Measurements from ENCODE around the gene FADS2. TPM values are rescaled to one million over a fixed set of nuclear protein-coding genes. Genes with fewer than 3 reads are reported as not detected.

FADS2 gene
- polyA plus RNA-seq, 2 of the 4 experiments (the other 2 are of a cell fraction), result 215 to 391 TPM

DNA sequence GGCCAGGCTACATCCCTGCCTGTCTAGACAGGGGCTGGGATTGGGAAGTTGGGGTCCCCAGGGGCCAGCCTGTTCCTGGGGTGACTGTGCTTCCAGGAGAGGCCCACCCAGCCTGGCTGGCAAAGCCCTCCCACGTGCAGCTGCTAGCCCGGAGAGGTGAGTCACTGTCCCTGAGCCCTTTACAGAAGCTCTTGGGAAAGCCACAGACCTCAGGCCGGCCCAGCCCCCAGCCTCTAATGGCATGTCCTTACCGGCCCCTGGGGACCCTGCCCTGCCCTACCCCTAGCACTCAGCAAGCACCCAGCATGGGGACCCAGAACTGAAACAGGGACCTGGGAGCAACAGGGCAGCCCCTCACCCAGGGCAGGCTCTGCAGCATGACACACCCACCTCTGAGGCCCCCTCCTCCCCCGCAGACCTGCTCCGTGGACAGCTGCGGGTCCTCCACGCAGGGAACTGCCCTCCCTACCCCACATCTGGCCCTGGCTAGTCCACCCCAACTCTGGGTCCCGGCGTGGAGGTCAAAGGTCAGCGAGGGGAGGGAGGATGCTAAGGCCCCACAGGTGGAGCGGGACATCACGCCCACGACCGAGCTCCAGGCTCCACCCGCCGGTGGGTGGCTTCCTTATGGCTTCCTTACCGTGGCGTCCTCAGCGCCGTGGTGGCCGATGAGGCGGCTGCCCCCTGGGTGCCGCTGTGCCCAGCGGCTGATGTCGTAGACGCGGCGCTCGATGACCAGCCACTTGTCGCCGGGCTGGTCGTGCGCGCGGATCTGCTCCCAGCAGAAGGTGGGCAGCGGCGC is 62.6 kb downstream of the FADS2 start:
- Histone ChIP-seq H3K4me1 (peaks cover 39% of the 10 kb centered on the region), H3K4me2 (peak overlapping the region; percentile 92), H3K4me3 (peak overlapping the region; percentile 73), H3K27ac (peak overlapping the region; percentile 82 to 91), H3K9me3 (peaks cover 8% of the 10 kb centered on the region)
- ChIA-PET CTCF (interaction anchor here (0.7 to 16.0 kb wide), 9 partner anchors 7 to 191 kb away, joined by 3 to 124 read pairs (median 4); partner anchors contain the start of genes FEN1 and TMEM258), POLR2A (interaction anchor here (0.6 to 1.2 kb wide), 3 partner anchors 72 to 233 kb away, joined by 3 to 4 read pairs (median 3); partner anchors contain the start of gene INCENP)
- ATAC-seq (peak; percentile 55 to 62), FAIRE-seq (no peak), DNase-seq (ENCODE audit: low read depth in 1 of 2, low spot score in 1 of 2) (peak; percentile 50)
- TF ChIP-seq FOXS1 (CRISPR knock-in tag; IDR thresholded peaks at IDR 0.05), result no peak
- TF ChIP-seq CHD2 (IDR thresholded peaks at IDR 0.05; ENCODE audit: low read length, partially characterized antibody), result no peak
- no peak for TF ChIP-seq PHF8 (IDR thresholded peaks at IDR 0.05; ENCODE audit: borderline replicate concordance, low read depth)
- TF ChIP-seq, protein P1, sequence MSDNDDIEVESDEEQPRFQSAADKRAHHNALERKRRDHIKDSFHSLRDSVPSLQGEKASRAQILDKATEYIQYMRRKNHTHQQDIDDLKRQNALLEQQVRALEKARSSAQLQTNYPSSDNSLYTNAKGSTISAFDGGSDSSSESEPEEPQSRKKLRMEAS (IDR thresholded peaks at IDR 0.05), result 0 out of 2 replicates have a peak, but pooled peaks have one; percentile 34
- TF ChIP-seq, protein P2, sequence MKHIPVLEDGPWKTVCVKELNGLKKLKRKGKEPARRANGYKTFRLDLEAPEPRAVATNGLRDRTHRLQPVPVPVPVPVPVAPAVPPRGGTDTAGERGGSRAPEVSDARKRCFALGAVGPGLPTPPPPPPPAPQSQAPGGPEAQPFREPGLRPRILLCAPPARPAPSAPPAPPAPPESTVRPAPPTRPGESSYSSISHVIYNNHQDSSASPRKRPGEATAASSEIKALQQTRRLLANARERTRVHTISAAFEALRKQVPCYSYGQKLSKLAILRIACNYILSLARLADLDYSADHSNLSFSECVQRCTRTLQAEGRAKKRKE (CRISPR knock-in tag; IDR thresholded peaks at IDR 0.05; ENCODE audit: low read depth), result no peak
- TF ChIP-seq, protein P3, sequence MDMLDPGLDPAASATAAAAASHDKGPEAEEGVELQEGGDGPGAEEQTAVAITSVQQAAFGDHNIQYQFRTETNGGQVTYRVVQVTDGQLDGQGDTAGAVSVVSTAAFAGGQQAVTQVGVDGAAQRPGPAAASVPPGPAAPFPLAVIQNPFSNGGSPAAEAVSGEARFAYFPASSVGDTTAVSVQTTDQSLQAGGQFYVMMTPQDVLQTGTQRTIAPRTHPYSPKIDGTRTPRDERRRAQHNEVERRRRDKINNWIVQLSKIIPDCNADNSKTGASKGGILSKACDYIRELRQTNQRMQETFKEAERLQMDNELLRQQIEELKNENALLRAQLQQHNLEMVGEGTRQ (IDR thresholded peaks at IDR 0.05), result 0 out of 2 replicates have a peak, but pooled peaks have one; percentile 33
- TF ChIP-seq MYC (IDR thresholded peaks at IDR 0.05; ENCODE audit: borderline replicate concordance, low read length), result no peak
- TF ChIP-seq FOSL2 (IDR thresholded peaks at IDR 0.05), result no peak
- TF ChIP-seq FOSL2 (CRISPR knock-in tag; IDR thresholded peaks at IDR 0.05), result peak; percentile 73
- no peak for TF ChIP-seq ESRRA (IDR thresholded peaks at IDR 0.05; ENCODE audit: borderline replicate concordance, low read length)
- TF ChIP-seq EHF (CRISPR knock-in tag; IDR thresholded peaks at IDR 0.05), result no peak
- TF ChIP-seq KDM1A (IDR thresholded peaks at IDR 0.05; ENCODE audit: low read depth), result no peak
- under 1% methylated on average over 28 of the region's 38 CpGs for WGBS (ENCODE audit: missing lambda C conversion rate)

DNA sequence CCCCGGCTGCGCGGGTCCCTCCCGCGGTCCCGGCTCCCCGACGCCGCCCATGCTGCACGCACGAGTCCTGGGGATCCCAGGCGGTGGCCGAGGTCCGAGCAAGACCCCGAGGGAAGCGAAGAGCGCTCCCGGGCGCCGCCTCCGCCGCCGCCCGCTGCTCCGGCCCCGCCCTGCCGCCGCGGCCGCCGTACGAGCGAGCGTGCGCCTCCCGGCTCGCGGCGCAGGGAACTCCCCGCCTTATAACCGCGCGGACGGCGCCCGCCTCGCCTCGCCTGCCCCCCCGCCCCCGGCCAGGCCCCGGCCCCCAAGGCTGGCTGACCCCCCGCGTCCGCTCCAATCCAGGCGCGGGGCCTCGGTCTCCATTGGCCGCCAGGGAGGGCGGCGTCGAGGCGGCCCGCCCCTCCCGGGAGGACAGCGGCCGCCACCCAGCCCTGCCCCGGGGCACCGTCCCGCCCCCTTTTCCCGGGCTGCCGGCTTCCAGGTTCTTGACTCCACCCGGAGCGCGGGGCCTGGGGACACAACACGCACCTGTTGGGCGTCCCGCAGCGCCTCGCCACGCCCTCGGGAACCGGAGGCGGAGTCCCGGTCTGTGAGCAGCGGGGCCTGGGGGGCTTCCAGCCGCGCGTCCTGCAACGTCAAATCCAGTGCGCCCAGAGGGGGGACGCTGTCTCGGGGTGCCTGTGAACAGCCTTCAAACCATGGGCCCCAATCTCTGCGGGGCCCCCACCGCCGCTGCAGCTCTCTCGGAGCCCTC is 63.4 kb downstream of the FADS2 start, which contains the start of gene FADS3:
Gene FADS3 (minus strand): TSS at position 215 of the 754 bp plus-strand sequence. CDS start 164 bp downstream, at position 51.
- FAIRE-seq, result no peak
- peak; percentile 74 to 76 for DNase-seq (ENCODE audit: low read depth in 1 of 2, low spot score in 1 of 2)
- CTCF ChIA-PET, result interaction anchor here (0.7 to 16.0 kb wide), 9 partner anchors 7 to 191 kb away, joined by 3 to 124 read pairs (median 9); no protein-coding TSS in a partner anchor
- ATAC-seq, result peak; percentile 79 to 87
- Histone ChIP-seq H3K4me3 (peak within 1 kb of the TSS; percentile 73), H3K4me1 (peaks cover 39% of the 10 kb centered on the region), H3K4me2 (peak within 1 kb of the TSS; percentile 92), H3K9me3 (peaks cover 7% of the 10 kb centered on the region), H3K27ac (peak within 1 kb of the TSS; percentile 82 to 91)
- POLR2A ChIA-PET, result interaction anchor here (1.1 to 1.2 kb wide), 2 partner anchors 71 to 77 kb away, joined by 3 to 4 read pairs; no protein-coding TSS in a partner anchor
- TF ChIP-seq SMC3 (IDR thresholded peaks at IDR 0.05), result peak; percentile 3; the same call in 1 of the 3 replicates
- peak; percentile 65 for TF ChIP-seq POLR2A (IDR thresholded peaks at IDR 0.05; ENCODE audit: low read length)
- TF ChIP-seq HEYL (CRISPR knock-in tag; IDR thresholded peaks at IDR 0.05), result no peak
- peak; percentile 43 to 55; a peak in 3 of 5 replicates for TF ChIP-seq JUN (IDR thresholded peaks at IDR 0.05)
- TF ChIP-seq, protein P4, sequence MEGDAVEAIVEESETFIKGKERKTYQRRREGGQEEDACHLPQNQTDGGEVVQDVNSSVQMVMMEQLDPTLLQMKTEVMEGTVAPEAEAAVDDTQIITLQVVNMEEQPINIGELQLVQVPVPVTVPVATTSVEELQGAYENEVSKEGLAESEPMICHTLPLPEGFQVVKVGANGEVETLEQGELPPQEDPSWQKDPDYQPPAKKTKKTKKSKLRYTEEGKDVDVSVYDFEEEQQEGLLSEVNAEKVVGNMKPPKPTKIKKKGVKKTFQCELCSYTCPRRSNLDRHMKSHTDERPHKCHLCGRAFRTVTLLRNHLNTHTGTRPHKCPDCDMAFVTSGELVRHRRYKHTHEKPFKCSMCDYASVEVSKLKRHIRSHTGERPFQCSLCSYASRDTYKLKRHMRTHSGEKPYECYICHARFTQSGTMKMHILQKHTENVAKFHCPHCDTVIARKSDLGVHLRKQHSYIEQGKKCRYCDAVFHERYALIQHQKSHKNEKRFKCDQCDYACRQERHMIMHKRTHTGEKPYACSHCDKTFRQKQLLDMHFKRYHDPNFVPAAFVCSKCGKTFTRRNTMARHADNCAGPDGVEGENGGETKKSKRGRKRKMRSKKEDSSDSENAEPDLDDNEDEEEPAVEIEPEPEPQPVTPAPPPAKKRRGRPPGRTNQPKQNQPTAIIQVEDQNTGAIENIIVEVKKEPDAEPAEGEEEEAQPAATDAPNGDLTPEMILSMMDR (IDR thresholded peaks at IDR 0.05), result no peak; the same call in 2 of the 3 replicates
- no peak for TF ChIP-seq HOXA7 (CRISPR knock-in tag; IDR thresholded peaks at IDR 0.05)
- TF ChIP-seq, protein P5, sequence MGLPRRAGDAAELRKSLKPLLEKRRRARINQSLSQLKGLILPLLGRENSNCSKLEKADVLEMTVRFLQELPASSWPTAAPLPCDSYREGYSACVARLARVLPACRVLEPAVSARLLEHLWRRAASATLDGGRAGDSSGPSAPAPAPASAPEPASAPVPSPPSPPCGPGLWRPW (IDR thresholded peaks at IDR 0.05), result no peak
- TF ChIP-seq, protein P6, sequence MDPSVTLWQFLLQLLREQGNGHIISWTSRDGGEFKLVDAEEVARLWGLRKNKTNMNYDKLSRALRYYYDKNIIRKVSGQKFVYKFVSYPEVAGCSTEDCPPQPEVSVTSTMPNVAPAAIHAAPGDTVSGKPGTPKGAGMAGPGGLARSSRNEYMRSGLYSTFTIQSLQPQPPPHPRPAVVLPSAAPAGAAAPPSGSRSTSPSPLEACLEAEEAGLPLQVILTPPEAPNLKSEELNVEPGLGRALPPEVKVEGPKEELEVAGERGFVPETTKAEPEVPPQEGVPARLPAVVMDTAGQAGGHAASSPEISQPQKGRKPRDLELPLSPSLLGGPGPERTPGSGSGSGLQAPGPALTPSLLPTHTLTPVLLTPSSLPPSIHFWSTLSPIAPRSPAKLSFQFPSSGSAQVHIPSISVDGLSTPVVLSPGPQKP (IDR thresholded peaks at IDR 0.05; ENCODE audit: low read depth, low read length), result no peak
- TF ChIP-seq, protein P7, sequence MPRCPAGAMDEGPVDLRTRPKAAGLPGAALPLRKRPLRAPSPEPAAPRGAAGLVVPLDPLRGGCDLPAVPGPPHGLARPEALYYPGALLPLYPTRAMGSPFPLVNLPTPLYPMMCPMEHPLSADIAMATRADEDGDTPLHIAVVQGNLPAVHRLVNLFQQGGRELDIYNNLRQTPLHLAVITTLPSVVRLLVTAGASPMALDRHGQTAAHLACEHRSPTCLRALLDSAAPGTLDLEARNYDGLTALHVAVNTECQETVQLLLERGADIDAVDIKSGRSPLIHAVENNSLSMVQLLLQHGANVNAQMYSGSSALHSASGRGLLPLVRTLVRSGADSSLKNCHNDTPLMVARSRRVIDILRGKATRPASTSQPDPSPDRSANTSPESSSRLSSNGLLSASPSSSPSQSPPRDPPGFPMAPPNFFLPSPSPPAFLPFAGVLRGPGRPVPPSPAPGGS (IDR thresholded peaks at IDR 0.05), result 0 out of 3 replicates have a peak, but pooled peaks have one; percentile 65
- no CpG with 5 or more reads among the region's 96 CpGs for WGBS (ENCODE audit: missing lambda C conversion rate)

Measured in A549 (cell line).